ENCODE data around the gene RBX1.
"Not testable (repeated sequence)": the region's sequence is repeated elsewhere in the genome, so short reads cannot be mapped to it uniquely, and the experiment has no call there.

Gene RBX1

GRCh38 chr22:40973144-40973543 lies 22.0 kb downstream of the RBX1 start:
- DNase-seq: no peak

DNA sequence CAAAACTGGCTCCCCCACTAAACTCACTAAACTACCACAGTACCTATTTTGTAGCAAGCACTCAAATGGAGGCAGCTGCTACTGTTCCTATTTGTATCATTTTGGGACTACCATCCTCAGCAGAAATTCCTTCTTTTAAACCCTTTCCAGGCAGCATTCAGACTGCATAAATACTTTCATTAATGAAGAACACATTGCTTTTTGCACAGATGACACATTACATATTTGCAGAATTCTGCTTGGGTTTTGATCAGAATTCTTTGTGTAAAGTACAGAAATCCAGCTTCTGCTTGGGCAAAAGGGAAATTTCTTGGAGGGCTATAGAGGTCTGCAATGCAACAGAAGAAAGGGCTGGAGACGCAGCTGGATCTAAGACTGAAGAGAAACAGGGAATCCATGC lies 24.2 kb downstream of the RBX1 start:
- no peak for DNase-seq

- no peak for DNase-seq
Measured at GRCh38 chr22:40976866-40977700, 25.9 kb downstream of the RBX1 start.

DNA sequence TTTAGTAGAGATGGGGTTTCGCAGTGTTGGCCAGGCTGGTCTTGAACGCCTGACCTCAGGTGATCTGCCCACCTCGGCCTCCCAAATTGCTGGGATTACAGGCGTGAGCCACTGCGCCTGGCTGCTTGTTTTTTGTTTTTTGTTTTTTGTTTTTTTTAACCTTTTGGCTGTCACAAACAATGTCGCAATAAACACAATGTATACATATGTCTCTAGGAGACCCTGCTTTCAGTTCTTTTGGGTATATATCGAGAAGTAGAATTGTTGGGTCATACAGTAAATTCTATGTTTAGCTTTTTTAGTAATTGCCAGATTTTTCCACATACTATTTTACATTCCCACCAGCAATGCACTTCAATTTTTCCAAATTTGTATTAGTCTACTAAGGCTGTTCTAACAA lies 28.0 kb downstream of the RBX1 start:
- no peak for DNase-seq

DNA sequence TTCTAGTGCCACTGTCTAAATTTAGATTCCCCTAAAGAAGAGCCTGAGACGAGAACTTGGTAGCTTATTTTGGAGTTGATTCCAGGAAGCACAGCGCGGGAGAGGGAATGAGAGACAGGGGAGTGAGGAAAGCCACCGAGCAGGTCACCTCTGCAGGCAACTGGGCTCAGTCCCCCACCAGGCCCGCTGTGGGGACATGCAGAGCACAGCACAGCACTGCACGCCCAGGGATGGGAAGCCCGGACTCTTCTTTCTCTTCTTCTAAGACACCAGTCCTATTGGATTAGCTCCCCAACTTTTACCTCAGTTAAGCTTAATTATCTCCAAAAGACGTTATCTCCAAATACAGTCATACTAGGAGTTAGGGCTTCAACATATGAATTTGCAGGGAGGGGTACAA lies 28.7 kb downstream of the RBX1 start:
- no peak for DNase-seq

DNA sequence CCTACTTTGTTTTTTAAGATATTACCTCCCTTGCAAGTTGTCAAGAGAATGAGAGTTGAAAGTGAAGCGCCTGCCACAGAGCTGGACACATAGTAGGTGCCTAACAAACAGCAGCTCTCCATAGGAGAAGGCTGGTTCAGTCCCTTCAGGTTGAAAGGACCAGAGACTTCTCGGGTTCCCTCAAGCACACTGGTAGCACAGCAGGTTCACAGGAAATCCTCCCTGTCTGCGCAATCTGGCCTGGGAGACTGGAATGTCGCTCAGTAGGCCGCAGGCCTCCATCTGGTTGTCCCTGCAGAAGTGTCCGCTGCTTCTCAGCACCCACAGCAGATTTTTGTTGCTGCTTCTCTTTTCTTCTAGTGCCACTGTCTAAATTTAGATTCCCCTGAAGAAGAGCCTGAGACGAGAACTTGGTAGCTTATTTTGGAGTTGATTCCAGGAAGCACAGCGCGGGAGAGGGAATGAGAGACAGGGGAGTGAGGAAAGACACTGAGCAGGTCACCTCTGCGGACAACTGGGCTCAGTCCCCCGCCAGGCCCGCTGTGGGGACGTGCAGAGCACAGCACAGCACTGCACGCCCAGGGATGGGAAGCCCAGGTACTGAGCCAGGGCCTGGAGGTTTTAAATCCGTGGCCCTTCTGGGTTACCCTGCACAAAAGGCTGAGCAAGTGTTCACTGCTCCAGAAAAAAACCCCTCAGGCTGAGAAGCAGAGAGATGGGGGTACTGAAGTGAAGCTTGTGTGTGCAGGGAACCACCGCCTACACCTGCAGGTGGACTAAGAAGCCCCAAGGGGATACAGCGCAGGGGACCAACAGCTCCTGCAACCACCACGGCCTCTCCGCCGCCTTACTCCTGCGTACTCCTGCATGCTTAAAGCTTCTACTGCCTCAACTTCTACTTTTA lies 31.6 kb downstream of the RBX1 start:
- DNase-seq: no peak

- DNase-seq: no peak
Measured at GRCh38 chr22:40991298-40991697, 40.1 kb downstream of the RBX1 start.

- no peak for DNase-seq
Measured at GRCh38 chr22:40995821-40996220, 44.6 kb downstream of the RBX1 start.

DNA sequence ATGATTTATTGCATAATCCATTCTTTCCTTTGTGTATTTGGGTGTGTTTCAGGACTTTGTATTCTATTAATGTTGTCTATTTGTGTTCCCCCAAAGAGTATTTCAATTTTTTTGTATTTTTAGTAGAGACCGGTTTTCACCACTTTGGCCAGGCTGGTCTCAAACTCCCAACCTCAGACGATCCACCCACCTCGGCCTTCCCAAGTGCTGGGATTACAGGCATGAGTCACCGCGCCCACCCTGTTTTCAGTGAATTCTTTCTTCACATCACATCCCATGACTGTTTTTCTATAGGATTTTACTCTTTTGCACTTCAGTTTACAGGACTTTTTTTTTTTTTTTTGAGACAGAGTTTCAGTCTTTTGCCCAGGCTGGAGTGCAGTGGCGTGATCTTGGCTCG lies 46.3 kb downstream of the RBX1 start:
- no peak for DNase-seq

GRCh38 chr22:41000040-41000565 lies 48.9 kb downstream of the RBX1 start:
- no peak for DNase-seq

DNA sequence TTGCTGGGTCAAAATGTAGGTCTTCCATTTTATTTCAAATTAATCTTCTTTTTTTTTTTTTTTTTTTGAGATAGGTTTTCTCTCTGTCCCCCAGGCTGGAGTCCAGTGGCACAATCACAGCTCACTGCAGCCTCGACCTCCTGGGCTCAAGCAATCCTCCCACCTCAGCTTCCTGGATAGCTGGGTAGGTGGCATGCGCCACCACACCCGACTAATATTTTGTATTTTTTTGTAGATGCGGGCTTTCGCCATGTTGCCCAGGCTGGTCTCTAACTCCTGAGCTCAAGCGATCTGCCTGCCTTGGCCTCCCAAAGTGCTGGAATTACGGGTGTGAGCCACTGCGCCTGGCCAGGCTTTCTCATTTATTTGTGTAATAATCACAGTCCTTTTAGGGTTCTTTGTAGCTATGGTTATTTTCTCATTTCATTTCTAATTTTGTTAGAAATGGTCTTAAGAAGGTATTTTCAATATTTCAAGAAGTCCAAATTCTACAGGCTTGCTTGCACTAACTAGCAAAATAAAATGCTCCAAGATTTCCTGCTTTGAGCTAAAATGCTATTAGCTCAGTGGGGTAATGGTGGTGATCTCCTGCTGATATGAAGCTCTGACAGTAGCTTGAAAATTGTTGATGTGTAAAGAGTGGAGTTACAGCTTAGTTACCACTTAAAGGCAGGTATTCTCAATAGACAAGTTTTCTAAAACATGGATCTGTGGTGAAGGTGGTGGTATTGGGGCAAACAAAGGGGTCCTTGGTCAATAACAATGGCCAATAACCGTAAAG lies 50.0 kb downstream of the RBX1 start:
- DNase-seq: no peak

DNA sequence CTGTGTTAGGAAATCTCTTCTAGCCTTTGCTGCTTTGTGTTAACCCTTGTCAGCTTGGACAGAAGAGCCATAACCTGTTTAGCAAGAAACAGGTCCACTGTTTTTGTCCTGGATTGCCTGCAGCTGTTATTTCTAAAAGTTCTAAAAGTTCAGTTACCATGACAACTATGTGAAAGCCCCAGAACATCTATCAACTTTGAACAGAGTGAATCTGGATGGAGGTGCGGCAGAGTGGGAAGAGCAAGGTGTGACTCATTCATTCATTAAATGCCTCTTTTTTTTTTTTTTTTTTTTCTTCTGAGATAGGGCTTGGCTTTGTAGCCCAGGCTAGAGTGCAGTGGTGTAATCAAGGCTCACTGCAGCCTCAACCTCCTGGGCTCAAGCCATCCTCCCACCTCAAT lies 50.5 kb downstream of the RBX1 start:
- no peak for DNase-seq

DNA sequence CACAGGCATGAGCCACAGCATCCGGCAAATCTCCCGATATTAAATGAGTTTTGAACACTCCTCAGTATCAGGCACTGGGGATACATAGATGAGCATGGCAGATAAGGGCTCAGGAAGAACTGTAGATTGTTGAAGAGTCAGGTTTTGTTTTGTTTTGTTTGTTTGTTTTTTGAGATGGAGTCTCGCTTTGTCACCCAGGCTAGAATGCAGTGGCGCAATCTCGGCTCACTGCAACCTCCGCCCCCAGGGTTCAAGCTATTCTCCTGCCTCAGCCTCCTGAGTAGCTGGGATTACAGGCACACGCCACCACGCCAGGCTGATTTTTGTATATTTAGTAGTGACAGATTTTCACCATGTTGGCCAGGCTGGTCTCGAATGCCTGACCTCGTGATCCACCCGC lies 51.2 kb downstream of the RBX1 start:
- DNase-seq: not testable (repeated sequence)

GRCh38 chr22:41003066-41003465 lies 51.9 kb downstream of the RBX1 start:
- no peak for DNase-seq

- DNase-seq: no peak
Measured at GRCh38 chr22:41003976-41004375, 52.8 kb downstream of the RBX1 start.

- DNase-seq: no peak
Measured at GRCh38 chr22:41009222-41009948, 58.2 kb downstream of the RBX1 start.

- no peak for DNase-seq
Measured at GRCh38 chr22:41015003-41015402, 63.8 kb downstream of the RBX1 start.

- no peak for DNase-seq
Measured at GRCh38 chr22:41021061-41021612, 70.0 kb downstream of the RBX1 start.

GRCh38 chr22:41021613-41022454 lies 70.7 kb downstream of the RBX1 start:
- peak; percentile 48 for DNase-seq

GRCh38 chr22:41022470-41023298 lies 71.5 kb downstream of the RBX1 start:
- DNase-seq: peak; percentile 76
